LNCAP (cell line): ENCODE results near the gene UBE2L5.

ENCODE experiments used
- TF ChIP-seq, protein P1 (sequence below): fragments of 450-650 bp; IDR thresholded peaks from 2 replicates; pipeline ENCODE4 v1.5.1; 2017; ENCODE audit warnings: mild to moderate bottlenecking

Gene UBE2L5

GRCh38 chr13:30396434-30397075, 25.7 kb upstream of the UBE2L5 start:
- TF ChIP-seq, protein P1, sequence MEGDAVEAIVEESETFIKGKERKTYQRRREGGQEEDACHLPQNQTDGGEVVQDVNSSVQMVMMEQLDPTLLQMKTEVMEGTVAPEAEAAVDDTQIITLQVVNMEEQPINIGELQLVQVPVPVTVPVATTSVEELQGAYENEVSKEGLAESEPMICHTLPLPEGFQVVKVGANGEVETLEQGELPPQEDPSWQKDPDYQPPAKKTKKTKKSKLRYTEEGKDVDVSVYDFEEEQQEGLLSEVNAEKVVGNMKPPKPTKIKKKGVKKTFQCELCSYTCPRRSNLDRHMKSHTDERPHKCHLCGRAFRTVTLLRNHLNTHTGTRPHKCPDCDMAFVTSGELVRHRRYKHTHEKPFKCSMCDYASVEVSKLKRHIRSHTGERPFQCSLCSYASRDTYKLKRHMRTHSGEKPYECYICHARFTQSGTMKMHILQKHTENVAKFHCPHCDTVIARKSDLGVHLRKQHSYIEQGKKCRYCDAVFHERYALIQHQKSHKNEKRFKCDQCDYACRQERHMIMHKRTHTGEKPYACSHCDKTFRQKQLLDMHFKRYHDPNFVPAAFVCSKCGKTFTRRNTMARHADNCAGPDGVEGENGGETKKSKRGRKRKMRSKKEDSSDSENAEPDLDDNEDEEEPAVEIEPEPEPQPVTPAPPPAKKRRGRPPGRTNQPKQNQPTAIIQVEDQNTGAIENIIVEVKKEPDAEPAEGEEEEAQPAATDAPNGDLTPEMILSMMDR: no peak

GRCh38 chr13:30398601-30399072, 23.7 kb upstream of the UBE2L5 start:
- TF ChIP-seq, protein P1: no peak

- TF ChIP-seq, protein P1: no peak
Measured at GRCh38 chr13:30400376-30400775, 21.9 kb upstream of the UBE2L5 start.

GRCh38 chr13:30401347-30401746, 20.9 kb upstream of the UBE2L5 start:
- TF ChIP-seq, protein P1: no peak

DNA sequence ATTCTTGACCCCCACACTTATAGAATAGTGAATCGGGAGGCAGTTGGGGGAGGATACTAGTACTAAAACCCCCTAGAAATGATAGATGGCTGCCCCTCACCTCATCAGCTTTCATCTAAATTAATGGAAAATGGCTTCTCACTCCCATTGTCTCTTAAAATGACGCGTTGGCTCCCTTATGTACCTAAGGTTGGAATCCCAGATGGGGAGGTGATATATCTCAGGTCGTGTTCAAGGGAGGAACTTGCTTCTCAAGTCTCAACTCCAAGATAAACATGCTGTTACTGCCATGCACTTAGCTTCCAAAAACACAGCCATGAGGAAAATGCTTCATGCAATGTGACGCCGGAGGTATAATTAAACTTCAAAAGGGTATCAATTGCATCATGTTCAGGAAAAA, 18.8 kb upstream of the UBE2L5 start:
- TF ChIP-seq, protein P1: no peak

DNA sequence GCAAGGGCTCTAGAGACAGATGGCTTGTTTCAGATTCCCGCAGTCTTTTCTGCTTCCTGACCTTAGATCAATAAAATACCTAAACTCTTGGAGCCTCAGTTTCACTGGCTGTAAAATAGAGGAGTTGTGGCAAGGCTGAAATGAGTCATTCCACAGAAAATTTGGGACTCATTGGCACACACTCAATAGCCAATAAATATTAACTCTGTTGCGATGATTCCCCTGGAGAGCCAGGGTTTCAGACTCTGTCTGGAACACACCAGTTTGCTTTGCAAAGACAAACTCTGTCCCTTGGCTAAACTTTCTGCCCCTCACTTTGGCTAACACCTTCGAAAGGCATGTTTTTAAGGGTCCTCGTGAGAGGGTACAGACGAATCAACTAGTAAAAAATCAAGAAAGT, 18.1 kb upstream of the UBE2L5 start:
- TF ChIP-seq, protein P1: no peak

GRCh38 chr13:30406779-30407416, 15.4 kb upstream of the UBE2L5 start:
- TF ChIP-seq, protein P1: no peak
